Activated T-helper 2 cell treated with anti-CD3 and anti-CD28 coated beads, Interferon-gamma antibody, Interleukin-2, Interleukin-4, amounts not matched to agents 10 μg/mL and 5 μg/mL and 100 μg/mL, durations not matched to agents 14 hours and 24 hours and 36 hours (primary cell): ENCODE measurements around the gene CNGA1. TPM values are rescaled to one million over a fixed set of nuclear protein-coding genes. Genes with fewer than 3 reads are reported as not detected.
A peak's percentile ranks its signal among the peaks of the same experiment; 100 is the strongest.

Experiments
- DNase-seq: peaks from one replicate; pipeline ENCODE4 v3.0.0; 2021; ENCODE audit warnings: low spot score
- H3K27ac Mint-ChIP-seq: one replicate; pipeline ENCODE4 v1.8.0; 2021; ENCODE audit warnings: mixed read lengths
- H3K27me3 Mint-ChIP-seq: one replicate; pipeline ENCODE4 v1.8.0; 2021; ENCODE audit warnings: low read depth, mixed read lengths
- H3K36me3 Mint-ChIP-seq: one replicate; pipeline ENCODE4 v1.8.0; 2021; ENCODE audit warnings: low read depth, mixed read lengths
- H3K4me1 Mint-ChIP-seq: one replicate; pipeline ENCODE4 v1.8.0; 2021; ENCODE audit warnings: low read depth, mixed read lengths
- H3K4me3 Mint-ChIP-seq: one replicate; pipeline ENCODE4 v1.8.0; 2021; ENCODE audit warnings: low read depth, mild to moderate bottlenecking, moderate library complexity, mixed read lengths
- H3K9me3 Mint-ChIP-seq: one replicate; pipeline ENCODE4 v1.8.0; 2021; ENCODE audit warnings: mixed read lengths
- intact Hi-C: fragments of 100-400 bp; cut with micrococcal nuclease; formaldehyde crosslinking; loops from one replicate; pipeline ENCODE4 v1.15.1; 2023
- total RNA-seq: library from RNA; stranded (reverse); gene quantifications from 2 replicates; pipeline ENCODE4 v1.2.3, GENCODE V29; 2022

CNGA1 gene
- total RNA-seq, 1 donor from 2014 or later = not detected

- intact Hi-C loops = no loop called here
- no peaks in the 10 kb centered on the region for H3K9me3 Mint-ChIP-seq
- no peaks in the 10 kb centered on the region for H3K36me3 Mint-ChIP-seq
- no peak overlapping the region for H3K4me3 Mint-ChIP-seq
- DNase-seq = no peak
- peaks cover 28% of the 10 kb centered on the region for H3K4me1 Mint-ChIP-seq
- H3K27me3 Mint-ChIP-seq = peaks cover 50% of the 10 kb centered on the region
- H3K27ac Mint-ChIP-seq = no peak overlapping the region
These were observed 25.2 kb upstream of the CNGA1 start for GRCh38 chr4:48041535-48042137.

GRCh38 chr4:48039561-48039960 is 23.1 kb upstream of the CNGA1 start:
- H3K4me1 Mint-ChIP-seq = peaks cover 34% of the 10 kb centered on the region
- no peak overlapping the region for H3K27ac Mint-ChIP-seq
- H3K9me3 Mint-ChIP-seq = no peaks in the 10 kb centered on the region
- H3K4me3 Mint-ChIP-seq = no peak overlapping the region
- DNase-seq = no peak
- H3K27me3 Mint-ChIP-seq = peaks cover 44% of the 10 kb centered on the region
- H3K36me3 Mint-ChIP-seq = no peaks in the 10 kb centered on the region
- intact Hi-C loops = loop anchor here (5.0 kb wide), 1 partner anchor 202 kb away; the partner anchor contains the start of gene CORIN

GRCh38 chr4:48038666-48039065 is 22.2 kb upstream of the CNGA1 start:
- peaks cover 38% of the 10 kb centered on the region for H3K27me3 Mint-ChIP-seq
- intact Hi-C loops = loop anchor here (5.0 kb wide), 1 partner anchor 201 kb away; the partner anchor contains the start of gene CORIN
- H3K27ac Mint-ChIP-seq = no peak overlapping the region
- H3K36me3 Mint-ChIP-seq = no peaks in the 10 kb centered on the region
- H3K4me3 Mint-ChIP-seq = no peak overlapping the region
- DNase-seq = no peak
- H3K9me3 Mint-ChIP-seq = no peaks in the 10 kb centered on the region
- H3K4me1 Mint-ChIP-seq = peaks cover 31% of the 10 kb centered on the region

GRCh38 chr4:48037117-48037462 is 20.6 kb upstream of the CNGA1 start:
- Mint-ChIP-seq H3K9me3 (no peaks in the 10 kb centered on the region), H3K27me3 (peaks cover 37% of the 10 kb centered on the region), H3K27ac (no peak overlapping the region), H3K36me3 (no peaks in the 10 kb centered on the region), H3K4me1 (peaks cover 23% of the 10 kb centered on the region), H3K4me3 (no peak overlapping the region)
- no peak for DNase-seq
- intact Hi-C loops = loop anchor here (2.0 to 5.0 kb wide), 3 partner anchors 16 to 200 kb away; partner anchors contain the start of gene CORIN

DNA sequence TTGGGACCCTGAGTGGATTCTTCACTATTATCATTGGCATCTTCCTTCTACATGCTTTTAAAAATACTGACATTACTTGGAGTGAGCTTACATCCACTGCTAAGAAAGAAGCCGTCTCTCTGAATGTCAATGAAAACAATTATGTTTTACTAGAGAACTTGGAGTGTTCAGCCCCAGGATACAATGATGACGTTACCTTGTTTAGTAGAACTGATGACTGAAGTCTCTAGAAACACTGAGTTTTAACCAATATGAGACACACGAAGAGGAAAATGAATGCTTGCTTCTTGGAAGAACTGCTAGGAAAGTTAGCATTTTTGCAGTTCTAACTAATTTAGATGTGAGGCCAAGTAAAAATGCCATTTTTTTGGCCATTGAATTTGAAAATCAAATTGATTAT is 19.5 kb upstream of the CNGA1 start:
- intact Hi-C loops = loop anchor here (1.0 to 5.0 kb wide), 5 partner anchors 9 to 199 kb away; partner anchors contain the start of gene CORIN
- H3K4me3 Mint-ChIP-seq = no peak overlapping the region
- no peak for DNase-seq
- H3K27ac Mint-ChIP-seq = peak overlapping the region; percentile 19
- peaks cover 16% of the 10 kb centered on the region for H3K4me1 Mint-ChIP-seq
- H3K36me3 Mint-ChIP-seq = no peaks in the 10 kb centered on the region
- no peaks in the 10 kb centered on the region for H3K9me3 Mint-ChIP-seq
- peaks cover 34% of the 10 kb centered on the region for H3K27me3 Mint-ChIP-seq

DNA sequence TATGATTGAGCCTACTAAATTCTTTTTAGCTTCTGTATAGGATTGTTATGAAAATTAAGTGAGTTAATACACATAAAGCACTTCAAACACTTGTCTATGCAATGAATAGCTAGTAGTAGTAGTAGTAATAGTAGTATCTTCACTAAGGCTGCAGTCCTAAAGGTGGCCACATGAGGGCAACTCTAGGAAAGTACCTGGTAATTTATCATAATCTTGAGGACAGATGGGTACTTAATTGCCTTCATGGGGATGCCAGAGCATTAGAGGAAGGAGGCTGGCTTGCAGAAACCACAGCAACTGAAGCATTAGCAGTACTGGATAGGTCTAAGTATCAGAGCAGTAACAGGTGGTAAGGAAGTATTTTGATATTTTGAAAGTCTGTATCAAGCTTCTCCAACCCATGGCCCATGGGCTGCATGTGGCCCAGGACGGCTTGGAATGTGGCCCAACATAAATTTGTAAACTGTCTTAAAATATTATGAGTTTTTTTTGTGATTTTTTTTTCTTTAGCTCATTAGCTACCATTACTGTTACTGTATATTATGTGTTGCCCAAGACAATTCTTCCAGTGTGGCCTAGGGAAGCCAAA is 17.4 kb upstream of the CNGA1 start:
- no peak for DNase-seq
- Mint-ChIP-seq H3K27ac (no peak overlapping the region), H3K36me3 (no peaks in the 10 kb centered on the region), H3K4me1 (peaks cover 22% of the 10 kb centered on the region), H3K4me3 (no peak overlapping the region), H3K9me3 (no peaks in the 10 kb centered on the region), H3K27me3 (peaks cover 39% of the 10 kb centered on the region)
- intact Hi-C loops = loop anchor here (1.0 to 2.0 kb wide), 2 partner anchors 53 to 105 kb away; no protein-coding TSS in a partner anchor

DNA sequence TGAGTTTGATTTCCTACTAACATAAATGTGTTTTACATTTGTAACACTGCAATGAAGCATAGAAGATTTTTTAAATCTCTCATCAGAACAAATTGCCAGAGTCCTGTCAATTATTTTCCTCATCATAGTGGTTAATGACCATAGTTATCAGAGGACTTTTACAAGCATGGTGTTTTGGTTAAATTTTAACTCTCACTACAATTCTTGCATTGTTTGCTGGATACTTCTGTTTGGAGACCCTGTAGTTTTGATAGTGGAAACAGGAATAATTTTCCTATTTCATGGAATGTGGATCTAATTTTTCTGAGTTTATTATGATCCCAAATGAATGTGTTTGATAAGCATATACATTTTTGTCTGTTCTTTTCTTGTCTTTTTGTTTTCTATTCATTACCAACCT is 16.9 kb upstream of the CNGA1 start:
- no peak overlapping the region for H3K4me3 Mint-ChIP-seq
- no peak overlapping the region for H3K27ac Mint-ChIP-seq
- no peak for DNase-seq
- peaks cover 27% of the 10 kb centered on the region for H3K4me1 Mint-ChIP-seq
- intact Hi-C loops = loop anchor here (1.0 to 2.0 kb wide), 2 partner anchors 54 to 105 kb away; no protein-coding TSS in a partner anchor
- peaks cover 38% of the 10 kb centered on the region for H3K27me3 Mint-ChIP-seq
- H3K9me3 Mint-ChIP-seq = no peaks in the 10 kb centered on the region
- H3K36me3 Mint-ChIP-seq = no peaks in the 10 kb centered on the region

DNA sequence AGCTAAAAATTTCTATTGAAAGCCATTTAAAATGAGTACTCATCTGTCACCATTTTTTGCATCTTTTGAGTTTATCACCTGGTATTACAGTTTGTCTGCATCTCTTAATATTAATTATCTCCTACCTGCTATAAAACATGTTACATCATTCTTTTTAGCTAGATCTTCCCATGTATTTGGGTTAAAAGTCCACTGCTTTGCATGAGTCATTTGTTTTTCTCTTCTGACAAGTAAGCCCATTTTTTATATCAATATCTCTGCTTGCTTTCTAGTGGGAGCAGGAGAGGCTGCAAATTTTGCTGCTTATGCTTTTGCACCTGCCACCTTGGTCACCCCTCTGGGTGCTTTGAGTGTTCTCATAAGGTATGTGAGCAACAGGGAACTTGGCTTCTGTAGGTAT is 16.2 kb upstream of the CNGA1 start:
- Mint-ChIP-seq H3K27me3 (peaks cover 38% of the 10 kb centered on the region), H3K36me3 (no peaks in the 10 kb centered on the region), H3K4me3 (no peak overlapping the region), H3K27ac (no peak overlapping the region), H3K4me1 (peaks cover 32% of the 10 kb centered on the region), H3K9me3 (no peaks in the 10 kb centered on the region)
- intact Hi-C loops = loop anchor here (1.0 to 2.0 kb wide), 2 partner anchors 55 to 106 kb away; no protein-coding TSS in a partner anchor
- no peak for DNase-seq

DNA sequence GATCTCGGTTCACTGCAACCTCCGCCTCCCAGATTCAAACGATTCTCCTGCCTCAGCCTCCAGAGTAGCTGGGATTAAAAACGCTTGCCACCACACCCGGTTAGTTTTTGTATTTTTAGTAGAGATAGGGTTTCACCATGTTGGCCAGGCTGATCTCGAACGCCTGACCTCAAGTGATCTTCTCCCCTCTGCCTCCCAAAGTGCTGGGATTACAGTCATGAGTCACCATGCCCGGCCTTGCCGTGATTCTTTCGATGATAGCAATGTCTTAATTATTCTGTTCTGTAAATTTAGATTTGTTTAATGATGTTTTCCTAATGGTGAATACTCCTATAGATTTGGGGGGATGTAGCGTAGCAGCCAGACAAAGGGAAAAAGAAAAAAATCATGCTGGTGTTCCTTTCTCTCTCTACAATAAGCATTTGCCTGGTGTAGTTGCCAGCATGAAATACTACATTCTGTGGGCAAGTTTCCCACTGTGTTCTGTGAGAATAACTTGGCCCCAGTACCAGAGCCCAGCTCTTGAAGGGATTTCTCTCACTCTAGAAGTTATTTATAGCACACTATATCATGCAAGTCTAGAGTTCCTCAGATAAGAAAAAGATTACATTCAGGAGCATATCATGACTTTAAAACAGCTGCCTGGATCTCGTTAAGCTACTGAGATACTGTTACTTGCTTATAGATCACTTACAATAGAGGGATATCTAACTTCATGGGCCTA is 15.5 kb upstream of the CNGA1 start:
- Mint-ChIP-seq H3K36me3 (no peaks in the 10 kb centered on the region), H3K27me3 (peaks cover 36% of the 10 kb centered on the region), H3K9me3 (no peaks in the 10 kb centered on the region), H3K4me1 (peaks cover 34% of the 10 kb centered on the region), H3K27ac (no peak overlapping the region), H3K4me3 (no peak overlapping the region)
- intact Hi-C loops = loop anchor here (2.0 kb wide), 1 partner anchor 107 kb away; no protein-coding TSS in a partner anchor
- no peak for DNase-seq

- peaks cover 34% of the 10 kb centered on the region for H3K27me3 Mint-ChIP-seq
- H3K4me1 Mint-ChIP-seq = peaks cover 23% of the 10 kb centered on the region
- intact Hi-C loops = no loop called here
- H3K36me3 Mint-ChIP-seq = no peaks in the 10 kb centered on the region
- H3K9me3 Mint-ChIP-seq = no peaks in the 10 kb centered on the region
- no peak overlapping the region for H3K27ac Mint-ChIP-seq
- DNase-seq = no peak
- H3K4me3 Mint-ChIP-seq = no peak overlapping the region
These were observed 14.0 kb upstream of the CNGA1 start for GRCh38 chr4:48030470-48030869.

DNA sequence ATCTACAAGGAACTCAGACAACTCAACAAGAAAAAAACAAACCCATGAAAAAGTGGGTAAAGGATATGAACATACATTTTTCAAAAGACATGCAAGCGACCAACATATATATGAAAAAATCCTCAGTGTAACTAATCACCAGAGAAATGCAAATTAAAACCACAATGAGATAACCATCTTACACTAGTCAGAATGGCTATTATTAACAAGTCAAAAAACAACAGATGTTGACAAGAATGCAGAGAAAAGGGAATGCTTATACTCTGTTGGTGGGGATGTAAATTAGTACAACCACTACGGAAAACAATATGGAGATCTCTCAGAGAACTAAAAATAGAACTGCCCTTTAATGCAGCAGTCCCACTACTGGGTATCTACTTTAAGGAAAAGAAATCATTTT is 12.2 kb upstream of the CNGA1 start:
- Mint-ChIP-seq H3K36me3 (no peaks in the 10 kb centered on the region), H3K27ac (no peak overlapping the region), H3K4me1 (peaks cover 20% of the 10 kb centered on the region), H3K9me3 (no peaks in the 10 kb centered on the region), H3K4me3 (no peak overlapping the region), H3K27me3 (peaks cover 36% of the 10 kb centered on the region)
- intact Hi-C loops = no loop called here
- no peak for DNase-seq

DNA sequence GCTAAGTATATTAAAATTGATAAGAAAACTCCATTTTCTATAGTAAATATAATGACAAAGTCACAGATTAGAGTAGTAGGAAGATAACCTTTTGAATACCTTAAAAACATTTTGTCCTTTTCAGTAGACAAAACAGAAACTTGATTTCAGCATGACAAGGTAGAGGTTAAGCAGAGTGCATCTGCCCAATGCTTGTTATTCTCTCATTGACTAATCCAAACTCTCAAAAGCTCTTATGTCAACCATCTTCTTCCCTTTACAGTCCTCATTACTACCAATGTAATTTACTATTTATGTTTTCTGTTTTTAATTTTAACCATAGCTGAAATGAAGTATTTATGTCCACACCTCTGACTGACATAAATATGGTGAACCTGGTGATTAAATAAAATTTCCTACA is 11.2 kb upstream of the CNGA1 start:
- intact Hi-C loops = loop anchor here (1.0 to 2.0 kb wide), 2 partner anchors 9 to 75 kb away; no protein-coding TSS in a partner anchor

DNA sequence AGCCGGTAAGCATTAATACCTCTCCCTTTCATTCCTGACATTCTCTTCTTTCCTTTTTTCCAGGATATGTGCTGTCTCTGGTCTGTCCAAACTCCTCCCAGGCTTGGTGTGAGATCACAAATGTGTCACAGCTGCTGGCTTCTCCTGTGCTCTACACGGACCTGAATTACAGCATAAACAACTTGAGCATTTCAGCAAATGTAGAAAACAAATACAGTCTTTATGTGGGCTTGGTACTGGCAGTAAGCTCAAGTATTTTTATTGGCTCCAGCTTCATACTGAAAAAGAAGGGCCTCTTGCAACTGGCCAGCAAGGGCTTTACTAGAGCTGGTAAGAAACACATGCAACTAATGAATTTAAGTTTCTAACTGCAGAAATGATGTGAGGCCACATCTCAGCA is 8.5 kb upstream of the CNGA1 start:
- Mint-ChIP-seq H3K9me3 (peaks cover 4% of the 10 kb centered on the region), H3K36me3 (no peaks in the 10 kb centered on the region), H3K4me3 (no peak overlapping the region), H3K27me3 (peaks cover 33% of the 10 kb centered on the region), H3K4me1 (peaks cover 22% of the 10 kb centered on the region), H3K27ac (no peak overlapping the region)
- intact Hi-C loops = no loop called here
- DNase-seq = no peak

More for the DNA sequence above, 11.2 kb upstream of the CNGA1 start:
- Mint-ChIP-seq H3K4me3 (no peak overlapping the region), H3K27me3 (peaks cover 30% of the 10 kb centered on the region), H3K4me1 (peaks cover 20% of the 10 kb centered on the region), H3K36me3 (no peaks in the 10 kb centered on the region), H3K9me3 (no peaks in the 10 kb centered on the region), H3K27ac (no peak overlapping the region)
- DNase-seq = no peak
